ENCODE measurements around the gene KSR2. TPM values are rescaled to one million over a fixed set of nuclear protein-coding genes. Genes with fewer than 3 reads are reported as not detected.

KSR2 gene
- total and polyA plus RNA-seq, 9 donors = under 0.01 to 0.15 (median 0.08) TPM; not detected in 4

GRCh38 chr12:117872546-117873169 is 96.1 kb downstream of the KSR2 start:
- Histone ChIP-seq H3K4me1 (ENCODE audit: insufficient read depth) (no peaks in the 10 kb centered on the region), H3K27ac (no peak overlapping the region), H3K4me3 (no peak overlapping the region), H3K27me3 (no peaks in the 10 kb centered on the region), H3K36me3 (no peaks in the 10 kb centered on the region), H3K9me3 (peaks cover 0 to 3% of the 10 kb centered on the region in 2 donors)
- 61 to 72% (median 65%) methylated on average over 7 of the region's 7 CpGs for whole genome bisulfite sequencing, 3 donors
- no peak for TF ChIP-seq CTCF (IDR thresholded peaks at IDR 0.05)
- intact Hi-C loops (cut with DNase I) = no loop called here
- no peak for DNase-seq

GRCh38 chr12:117869551-117869950 is 99.2 kb downstream of the KSR2 start:
- H3K36me3 ChIP-seq = no peaks in the 10 kb centered on the region
- H3K9me3 ChIP-seq = no peaks in the 10 kb centered on the region
- TF ChIP-seq CTCF (IDR thresholded peaks at IDR 0.05) (no peak), POLR2A (IDR thresholded peaks at IDR 0.05) (no peak), EP300 (IDR thresholded peaks at IDR 0.05) (no peak)
- intact Hi-C loops (cut with DNase I) = no loop called here
- 72 to 77% (median 74%) methylated on average over 8 of the region's 8 CpGs for WGBS, 3 donors
- DNase-seq = no peak
- H3K4me1 ChIP-seq (ENCODE audit: insufficient read depth) = no peaks in the 10 kb centered on the region
- no peak overlapping the region for H3K4me3 ChIP-seq
- no peak overlapping the region for H3K27ac ChIP-seq
- H3K27me3 ChIP-seq = no peaks in the 10 kb centered on the region

- intact Hi-C loops (cut with DNase I) = no loop called here
- no peaks in the 10 kb centered on the region for H3K9me3 ChIP-seq
- no peak overlapping the region for H3K27ac ChIP-seq
- DNase-seq = no peak
- 59 to 81% (median 68%) methylated on average over 4 to 5 of the region's 5 CpGs for WGBS, 3 donors
- no peaks in the 10 kb centered on the region for H3K36me3 ChIP-seq
- no peaks in the 10 kb centered on the region for H3K4me1 ChIP-seq (ENCODE audit: insufficient read depth)
- TF ChIP-seq EP300 (IDR thresholded peaks at IDR 0.05) = no peak
- TF ChIP-seq POLR2A (IDR thresholded peaks at IDR 0.05) = no peak
- no peak for TF ChIP-seq CTCF (IDR thresholded peaks at IDR 0.05)
- H3K4me3 ChIP-seq = no peak overlapping the region
- H3K27me3 ChIP-seq = no peaks in the 10 kb centered on the region
Measured at GRCh38 chr12:117867348-117867747, 101.4 kb downstream of the KSR2 start.

GRCh38 chr12:117865505-117865904 is 103.3 kb downstream of the KSR2 start:
- H3K4me1 ChIP-seq (ENCODE audit: insufficient read depth) = no peaks in the 10 kb centered on the region
- H3K4me3 ChIP-seq = no peak overlapping the region
- H3K9me3 ChIP-seq = no peaks in the 10 kb centered on the region
- DNase-seq = no peak
- TF ChIP-seq POLR2A (IDR thresholded peaks at IDR 0.05) (no peak), CTCF (IDR thresholded peaks at IDR 0.05) (no peak), EP300 (IDR thresholded peaks at IDR 0.05) (no peak)
- intact Hi-C loops (cut with DNase I) = no loop called here
- H3K27me3 ChIP-seq = no peaks in the 10 kb centered on the region
- H3K27ac ChIP-seq = no peak overlapping the region
- H3K36me3 ChIP-seq = no peaks in the 10 kb centered on the region
- WGBS, 3 donors = 70 to 80% (median 80%) methylated on average over 3 of the region's 3 CpGs

All from ovary (tissue), 9 donors.